ENCODE data around the gene FAM53A.

The FAM53A gene

DNA sequence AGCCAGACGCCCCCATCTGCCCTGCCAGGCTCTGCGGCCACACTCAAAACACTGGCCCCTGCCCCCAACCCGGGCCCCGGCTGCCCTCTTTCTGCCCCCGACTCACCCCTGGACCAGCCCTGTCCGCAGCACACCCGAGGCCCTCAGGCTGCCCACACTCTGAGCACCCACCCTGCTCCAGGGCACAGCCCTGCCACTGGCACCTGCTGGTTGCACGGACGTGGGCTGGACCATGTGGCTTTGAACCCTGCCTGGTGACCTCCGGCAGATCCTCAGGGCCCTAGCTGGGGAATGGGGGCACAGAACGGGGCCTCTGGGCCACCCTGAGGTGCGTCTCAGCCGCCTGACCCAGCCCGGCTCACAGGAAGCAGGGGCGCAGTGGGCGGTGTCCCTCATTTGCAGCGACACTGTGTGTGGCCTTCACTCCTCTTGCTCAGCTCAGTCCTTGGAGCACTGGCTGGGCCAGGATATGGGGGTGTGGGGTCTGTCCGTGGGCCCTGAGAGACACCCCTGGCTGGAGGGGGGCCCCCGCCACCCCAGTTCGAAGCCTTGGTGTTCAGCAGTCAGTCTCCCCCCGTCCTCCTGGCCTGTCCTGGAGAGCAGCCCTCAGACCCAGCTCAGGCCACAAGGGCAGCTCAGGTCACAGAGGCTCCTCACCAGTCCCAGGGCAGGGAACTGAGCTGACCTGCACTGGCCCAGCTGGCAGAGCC, 73.2 kb downstream of the FAM53A start:
- POLR2A ChIA-PET = no interaction called here
- no peak for TF ChIP-seq ZNF16 (tag by site-specific recombination; IDR thresholded peaks at IDR 0.05; ENCODE audit: low read depth)
- no peak for TF ChIP-seq ZNF202 (tag by site-specific recombination; IDR thresholded peaks at IDR 0.05; ENCODE audit: borderline replicate concordance)
- TF ChIP-seq ZNF112 (tag by site-specific recombination; IDR thresholded peaks at IDR 0.05) = no peak
- TF ChIP-seq GLIS2 (tag by site-specific recombination; IDR thresholded peaks at IDR 0.05) = no peak
- no peak for TF ChIP-seq ZNF776 (tag by site-specific recombination; IDR thresholded peaks at IDR 0.05; ENCODE audit: borderline replicate concordance)
- no peak for TF ChIP-seq ZNF701 (tag by site-specific recombination; IDR thresholded peaks at IDR 0.05)
- no peak for TF ChIP-seq ZBTB17 (tag by site-specific recombination; IDR thresholded peaks at IDR 0.05)
- TF ChIP-seq ZNF292 (tag by site-specific recombination; IDR thresholded peaks at IDR 0.05; ENCODE audit: borderline replicate concordance, low read depth) = no peak
- no peak for TF ChIP-seq ZFP37 (tag by site-specific recombination; IDR thresholded peaks at IDR 0.05)
- TF ChIP-seq ZBTB48 (tag by site-specific recombination; IDR thresholded peaks at IDR 0.05) = no peak
- no peak for TF ChIP-seq ZNF121 (tag by site-specific recombination; IDR thresholded peaks at IDR 0.05)
- no peak for TF ChIP-seq ZNF510 (tag by site-specific recombination; IDR thresholded peaks at IDR 0.05; ENCODE audit: insufficient replicate concordance)
- no peak for TF ChIP-seq GLI2 (tag by site-specific recombination; IDR thresholded peaks at IDR 0.05; ENCODE audit: borderline replicate concordance, low read depth)
- Histone ChIP-seq H3K27ac (ENCODE audit: extremely low read depth, low read depth, low read length) (no peak overlapping the region), H3K36me3 (ENCODE audit: control insufficient read depth in 2 of 2, insufficient read depth in 1 of 2, low read length in 2 of 2) (no peaks in the 10 kb centered on the region), H3K4me3 (ENCODE audit: low read depth, low read length) (no peak overlapping the region), H3K9me3 (ENCODE audit: control insufficient read depth, insufficient read depth, low read depth, low read length) (no peaks in the 10 kb centered on the region), H3K4me1 (ENCODE audit: control insufficient read depth, insufficient read depth, low read length) (no peaks in the 10 kb centered on the region)
- CTCF ChIA-PET = no interaction called here

DNA sequence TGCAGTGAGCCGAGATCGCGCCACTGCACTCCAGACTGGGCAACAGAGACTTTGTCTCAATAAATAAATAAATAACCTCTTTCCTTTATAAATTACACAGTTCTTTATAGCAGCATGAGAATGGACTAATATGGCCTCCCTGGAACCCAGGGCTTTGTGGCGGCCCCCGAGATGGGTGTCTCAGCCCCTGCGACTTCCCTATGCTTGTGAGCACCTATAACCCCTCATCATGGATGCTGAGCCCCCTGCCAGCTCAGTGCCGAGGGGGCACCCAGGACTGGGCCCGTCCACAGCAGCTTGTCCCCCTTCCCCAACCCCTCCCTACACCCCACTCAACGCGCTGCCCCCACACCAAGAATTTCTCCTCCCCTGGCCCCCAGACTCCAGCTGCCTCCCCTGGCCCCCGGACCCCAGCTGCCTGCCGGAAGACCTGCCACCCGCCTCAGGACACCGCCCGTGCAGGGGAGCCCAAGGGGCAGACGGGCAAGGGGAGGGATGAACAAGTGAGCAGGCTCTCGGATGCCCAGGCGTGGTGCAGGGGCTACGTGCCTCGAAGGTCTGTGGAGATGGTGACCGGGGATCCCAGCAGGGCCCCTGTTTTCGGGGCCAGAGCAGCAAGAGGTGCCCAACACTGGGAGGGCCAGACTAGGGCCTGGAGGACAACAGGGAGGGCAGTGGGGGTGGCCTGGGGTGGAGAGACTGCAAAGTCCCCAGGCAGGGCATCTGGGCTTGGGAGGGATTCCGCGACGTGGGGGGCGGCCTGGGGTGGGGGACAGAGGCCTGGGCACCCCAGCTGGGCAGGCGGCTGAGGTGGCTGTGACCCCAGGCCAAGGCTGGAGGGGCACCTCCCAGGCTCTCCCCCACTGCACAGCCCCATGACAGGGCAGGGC, 74.0 kb downstream of the FAM53A start:
- H3K27ac ChIP-seq (ENCODE audit: extremely low read depth, low read depth, low read length) = no peak overlapping the region
- no peak overlapping the region for H3K4me3 ChIP-seq (ENCODE audit: low read depth, low read length)
- no peaks in the 10 kb centered on the region for H3K4me1 ChIP-seq (ENCODE audit: control insufficient read depth, insufficient read depth, low read length)
- CTCF ChIA-PET = interaction anchor here (0.6 kb wide), 1 partner anchor 60 kb away, joined by 3 read pairs; no protein-coding TSS in a partner anchor
- H3K36me3 ChIP-seq (ENCODE audit: control insufficient read depth in 2 of 2, insufficient read depth in 1 of 2, low read length in 2 of 2) = no peaks in the 10 kb centered on the region
- H3K9me3 ChIP-seq (ENCODE audit: control insufficient read depth, insufficient read depth, low read depth, low read length) = no peaks in the 10 kb centered on the region
- POLR2A ChIA-PET = no interaction called here
- TF ChIP-seq ZNF211 (tag by site-specific recombination; IDR thresholded peaks at IDR 0.05; ENCODE audit: low read depth) (no peak), ZNF311 (tag by site-specific recombination; IDR thresholded peaks at IDR 0.05; ENCODE audit: borderline replicate concordance) (no peak), ZNF510 (tag by site-specific recombination; IDR thresholded peaks at IDR 0.05; ENCODE audit: insufficient replicate concordance) (no peak), ZNF266 (tag by site-specific recombination; IDR thresholded peaks at IDR 0.05; ENCODE audit: low read depth) (no peak), ZBTB20 (tag by site-specific recombination; IDR thresholded peaks at IDR 0.05) (no peak), ZBTB48 (tag by site-specific recombination; IDR thresholded peaks at IDR 0.05) (no peak), ZNF221 (tag by site-specific recombination; IDR thresholded peaks at IDR 0.05; ENCODE audit: borderline replicate concordance) (no peak)
- TF ChIP-seq, protein P1, sequence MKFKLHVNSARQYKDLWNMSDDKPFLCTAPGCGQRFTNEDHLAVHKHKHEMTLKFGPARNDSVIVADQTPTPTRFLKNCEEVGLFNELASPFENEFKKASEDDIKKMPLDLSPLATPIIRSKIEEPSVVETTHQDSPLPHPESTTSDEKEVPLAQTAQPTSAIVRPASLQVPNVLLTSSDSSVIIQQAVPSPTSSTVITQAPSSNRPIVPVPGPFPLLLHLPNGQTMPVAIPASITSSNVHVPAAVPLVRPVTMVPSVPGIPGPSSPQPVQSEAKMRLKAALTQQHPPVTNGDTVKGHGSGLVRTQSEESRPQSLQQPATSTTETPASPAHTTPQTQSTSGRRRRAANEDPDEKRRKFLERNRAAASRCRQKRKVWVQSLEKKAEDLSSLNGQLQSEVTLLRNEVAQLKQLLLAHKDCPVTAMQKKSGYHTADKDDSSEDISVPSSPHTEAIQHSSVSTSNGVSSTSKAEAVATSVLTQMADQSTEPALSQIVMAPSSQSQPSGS (tag by site-specific recombination; IDR thresholded peaks at IDR 0.05; ENCODE audit: low read depth) = no peak
- TF ChIP-seq, protein P2, sequence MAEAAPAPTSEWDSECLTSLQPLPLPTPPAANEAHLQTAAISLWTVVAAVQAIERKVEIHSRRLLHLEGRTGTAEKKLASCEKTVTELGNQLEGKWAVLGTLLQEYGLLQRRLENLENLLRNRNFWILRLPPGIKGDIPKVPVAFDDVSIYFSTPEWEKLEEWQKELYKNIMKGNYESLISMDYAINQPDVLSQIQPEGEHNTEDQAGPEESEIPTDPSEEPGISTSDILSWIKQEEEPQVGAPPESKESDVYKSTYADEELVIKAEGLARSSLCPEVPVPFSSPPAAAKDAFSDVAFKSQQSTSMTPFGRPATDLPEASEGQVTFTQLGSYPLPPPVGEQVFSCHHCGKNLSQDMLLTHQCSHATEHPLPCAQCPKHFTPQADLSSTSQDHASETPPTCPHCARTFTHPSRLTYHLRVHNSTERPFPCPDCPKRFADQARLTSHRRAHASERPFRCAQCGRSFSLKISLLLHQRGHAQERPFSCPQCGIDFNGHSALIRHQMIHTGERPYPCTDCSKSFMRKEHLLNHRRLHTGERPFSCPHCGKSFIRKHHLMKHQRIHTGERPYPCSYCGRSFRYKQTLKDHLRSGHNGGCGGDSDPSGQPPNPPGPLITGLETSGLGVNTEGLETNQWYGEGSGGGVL (tag by site-specific recombination; IDR thresholded peaks at IDR 0.05) = no peak
- TF ChIP-seq, protein P3, sequence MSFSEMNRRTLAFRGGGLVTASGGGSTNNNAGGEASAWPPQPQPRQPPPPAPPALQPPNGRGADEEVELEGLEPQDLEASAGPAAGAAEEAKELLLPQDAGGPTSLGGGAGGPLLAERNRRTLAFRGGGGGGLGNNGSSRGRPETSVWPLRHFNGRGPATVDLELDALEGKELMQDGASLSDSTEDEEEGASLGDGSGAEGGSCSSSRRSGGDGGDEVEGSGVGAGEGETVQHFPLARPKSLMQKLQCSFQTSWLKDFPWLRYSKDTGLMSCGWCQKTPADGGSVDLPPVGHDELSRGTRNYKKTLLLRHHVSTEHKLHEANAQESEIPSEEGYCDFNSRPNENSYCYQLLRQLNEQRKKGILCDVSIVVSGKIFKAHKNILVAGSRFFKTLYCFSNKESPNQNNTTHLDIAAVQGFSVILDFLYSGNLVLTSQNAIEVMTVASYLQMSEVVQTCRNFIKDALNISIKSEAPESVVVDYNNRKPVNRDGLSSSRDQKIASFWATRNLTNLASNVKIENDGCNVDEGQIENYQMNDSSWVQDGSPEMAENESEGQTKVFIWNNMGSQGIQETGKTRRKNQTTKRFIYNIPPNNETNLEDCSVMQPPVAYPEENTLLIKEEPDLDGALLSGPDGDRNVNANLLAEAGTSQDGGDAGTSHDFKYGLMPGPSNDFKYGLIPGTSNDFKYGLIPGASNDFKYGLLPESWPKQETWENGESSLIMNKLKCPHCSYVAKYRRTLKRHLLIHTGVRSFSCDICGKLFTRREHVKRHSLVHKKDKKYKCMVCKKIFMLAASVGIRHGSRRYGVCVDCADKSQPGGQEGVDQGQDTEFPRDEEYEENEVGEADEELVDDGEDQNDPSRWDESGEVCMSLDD (tag by site-specific recombination; IDR thresholded peaks at IDR 0.05) = no peak
- TF ChIP-seq, protein P4, sequence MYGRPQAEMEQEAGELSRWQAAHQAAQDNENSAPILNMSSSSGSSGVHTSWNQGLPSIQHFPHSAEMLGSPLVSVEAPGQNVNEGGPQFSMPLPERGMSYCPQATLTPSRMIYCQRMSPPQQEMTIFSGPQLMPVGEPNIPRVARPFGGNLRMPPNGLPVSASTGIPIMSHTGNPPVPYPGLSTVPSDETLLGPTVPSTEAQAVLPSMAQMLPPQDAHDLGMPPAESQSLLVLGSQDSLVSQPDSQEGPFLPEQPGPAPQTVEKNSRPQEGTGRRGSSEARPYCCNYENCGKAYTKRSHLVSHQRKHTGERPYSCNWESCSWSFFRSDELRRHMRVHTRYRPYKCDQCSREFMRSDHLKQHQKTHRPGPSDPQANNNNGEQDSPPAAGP (tag by site-specific recombination; IDR thresholded peaks at IDR 0.05) = no peak

All from HEK293 (cell line).